ENCODE results near the gene PPP1R14C. TPM values are rescaled to one million over a fixed set of nuclear protein-coding genes. Genes with fewer than 3 reads are reported as not detected.
"Not testable (repeated sequence)": the region's sequence is repeated elsewhere in the genome, so short reads cannot be mapped to it uniquely, and the experiment has no call there.

The PPP1R14C gene
- total and polyA plus RNA-seq, 10 donors = 0.06 to 0.39 (median 0.18) TPM; not detected in 4

- no peak for TF ChIP-seq POLR2AphosphoS5 (IDR thresholded peaks at IDR 0.05)
- 92 to 99% (median 94%) methylated on average over 8 of the region's 8 CpGs for WGBS, 5 donors
- no peak for DNase-seq
- H3K27ac ChIP-seq = no peak overlapping the region
- intact Hi-C loops (cut with DNase I; ENCODE audit: low total_unique reads) = no loop called here
- no peak overlapping the region for H3K4me3 ChIP-seq
- peaks cover 0 to 9% (median 0%) of the 10 kb centered on the region in 8 donors for H3K9me3 ChIP-seq
- no peaks in the 10 kb centered on the region for H3K36me3 ChIP-seq
- H3K27me3 ChIP-seq (replicated peaks in 1 of 7) = no peaks in the 10 kb centered on the region
- H3K4me1 ChIP-seq = peaks cover 0 to 15% (median 9%) of the 10 kb centered on the region in 6 donors
Measured at GRCh38 chr6:150236114-150236513, 93.3 kb downstream of the PPP1R14C start.

- intact Hi-C loops (cut with DNase I; ENCODE audit: low total_unique reads) = no loop called here
Measured at GRCh38 chr6:150236544-150236943, 93.7 kb downstream of the PPP1R14C start.

GRCh38 chr6:150237626-150238025 lies 94.8 kb downstream of the PPP1R14C start:
- TF ChIP-seq CTCF (IDR thresholded peaks at IDR 0.05 in 8 of 11, conservative IDR thresholded peaks at IDR 0.05 in 3 of 11) (no peak), POLR2AphosphoS5 (IDR thresholded peaks at IDR 0.05) (no peak), POLR2A (IDR thresholded peaks at IDR 0.05) (no peak)
- H3K36me3 ChIP-seq = no peaks in the 10 kb centered on the region
- WGBS, 5 donors = 74 to 93% (median 86%) methylated on average over 3 of the region's 3 CpGs
- no peak for DNase-seq
- no peaks in the 10 kb centered on the region for H3K27me3 ChIP-seq (replicated peaks in 1 of 7)
- H3K27ac ChIP-seq = peak overlapping the region in 5 of 8 donors; percentile 25 to 56 (median 37)
- intact Hi-C loops (cut with DNase I; ENCODE audit: low total_unique reads) = no loop called here
- H3K4me3 ChIP-seq = no peak overlapping the region
- peaks cover 0 to 6% (median 0%) of the 10 kb centered on the region in 8 donors for H3K9me3 ChIP-seq
- H3K4me1 ChIP-seq = peaks cover 0 to 15% (median 9%) of the 10 kb centered on the region in 6 donors

More at GRCh38 chr6:150236544-150236943, 93.7 kb downstream of the PPP1R14C start:
- Histone ChIP-seq H3K27ac (no peak overlapping the region), H3K9me3 (peaks cover 0 to 9% (median 0%) of the 10 kb centered on the region in 8 donors), H3K4me3 (no peak overlapping the region), H3K36me3 (no peaks in the 10 kb centered on the region), H3K4me1 (peaks cover 0 to 15% (median 9%) of the 10 kb centered on the region in 6 donors), H3K27me3 (replicated peaks in 1 of 7) (no peaks in the 10 kb centered on the region)
- 84 to 95% (median 90%) methylated on average over 8 to 9 of the region's 9 CpGs for WGBS, 5 donors
- DNase-seq = no peak
- TF ChIP-seq CTCF (IDR thresholded peaks at IDR 0.05 in 8 of 11, conservative IDR thresholded peaks at IDR 0.05 in 3 of 11) (no peak), POLR2A (IDR thresholded peaks at IDR 0.05) (no peak), POLR2AphosphoS5 (IDR thresholded peaks at IDR 0.05) (no peak)

GRCh38 chr6:150238336-150238741 lies 95.5 kb downstream of the PPP1R14C start:
- H3K4me1 ChIP-seq = peaks cover 0 to 15% (median 9%) of the 10 kb centered on the region in 6 donors
- no peaks in the 10 kb centered on the region for H3K36me3 ChIP-seq
- TF ChIP-seq POLR2AphosphoS5 (IDR thresholded peaks at IDR 0.05) = peak in 1 of 3 donors; percentile 11
- no peak for TF ChIP-seq POLR2A (IDR thresholded peaks at IDR 0.05)
- no peaks in the 10 kb centered on the region for H3K9me3 ChIP-seq
- intact Hi-C loops (cut with DNase I; ENCODE audit: low total_unique reads) = no loop called here
- no peaks in the 10 kb centered on the region for H3K27me3 ChIP-seq (replicated peaks in 1 of 7)
- peak overlapping the region in 5 of 8 donors; percentile 10 to 56 (median 25) for H3K27ac ChIP-seq
- DNase-seq = no peak
- H3K4me3 ChIP-seq = no peak overlapping the region
- 40 to 68% (median 42%) methylated on average over 5 of the region's 5 CpGs for WGBS, 5 donors

- DNase-seq = no peak
- TF ChIP-seq POLR2AphosphoS5 (IDR thresholded peaks at IDR 0.05) (no peak), POLR2A (IDR thresholded peaks at IDR 0.05) (no peak)
- 60 to 81% (median 68%) methylated on average over 6 of the region's 6 CpGs for WGBS, 5 donors
- Histone ChIP-seq H3K4me1 (peaks cover 0 to 15% (median 9%) of the 10 kb centered on the region in 6 donors), H3K4me3 (no peak overlapping the region), H3K36me3 (no peaks in the 10 kb centered on the region), H3K9me3 (no peaks in the 10 kb centered on the region), H3K27me3 (replicated peaks in 1 of 7) (no peaks in the 10 kb centered on the region), H3K27ac (peak overlapping the region in 3 of 8 donors; percentile 14 to 56 (median 38))
- intact Hi-C loops (cut with DNase I; ENCODE audit: low total_unique reads) = no loop called here
Measured at GRCh38 chr6:150238846-150239407, 96.1 kb downstream of the PPP1R14C start.

- WGBS, 5 donors = 79 to 86% (median 83%) methylated on average over 5 of the region's 5 CpGs
Measured at GRCh38 chr6:150241756-150242155, 98.9 kb downstream of the PPP1R14C start.

More at GRCh38 chr6:150241756-150242155, 98.9 kb downstream of the PPP1R14C start:
- H3K27me3 ChIP-seq (replicated peaks in 1 of 7); H3K27ac ChIP-seq; intact Hi-C loops (cut with DNase I; ENCODE audit: low total_unique reads); H3K9me3 ChIP-seq; DNase-seq; H3K36me3 ChIP-seq; H3K4me3 ChIP-seq: not testable (repeated sequence)
- H3K4me1 ChIP-seq = peaks cover 0 to 15% (median 9%) of the 10 kb centered on the region in 6 donors
